ENCODE results near the gene EPHB1. TPM values are rescaled to one million over a fixed set of nuclear protein-coding genes. Genes with fewer than 3 reads are reported as not detected.
"Not testable (repeated sequence)": the region's sequence is repeated elsewhere in the genome, so short reads cannot be mapped to it uniquely, and the experiment has no call there.

EPHB1 gene
- total RNA-seq, 8 experiments from 2014 or later, result 0.31 to 21.1 (median 13.7) TPM; not detected in 1

DNA sequence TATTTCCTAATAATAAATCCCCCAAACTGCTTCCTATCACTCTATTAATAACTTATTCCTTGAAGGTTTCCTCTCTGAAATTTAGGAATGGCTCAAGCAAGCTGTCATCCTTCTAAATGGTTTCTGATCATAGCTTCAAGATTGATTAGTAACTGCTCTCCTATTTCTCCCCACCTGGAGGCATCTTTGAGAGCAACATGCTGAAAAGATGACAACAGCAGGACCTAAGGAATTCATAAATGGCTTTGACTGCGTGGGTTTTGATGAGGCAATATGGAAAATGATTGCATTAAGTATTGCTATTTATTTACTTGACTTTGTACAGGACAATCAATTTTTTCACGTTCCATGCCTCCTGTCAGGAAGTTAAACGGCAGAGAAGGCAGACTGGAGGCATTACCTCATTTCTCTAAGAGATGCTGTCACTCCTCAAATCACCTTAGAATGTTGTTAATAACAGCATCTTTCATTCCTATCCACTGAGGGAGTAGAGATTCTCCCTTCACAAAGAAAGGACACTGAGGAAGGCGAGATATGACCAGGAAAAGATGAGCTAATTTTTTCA, 256.4 kb downstream of the EPHB1 start:
- Histone ChIP-seq H3K4me1 (replicated peaks in 1 of 2) (peaks cover 6 to 14% of the 10 kb centered on the region in 2 donors), H3K4me3 (no peak overlapping the region), H3K27ac (no peak overlapping the region)
- 29 to 94% (median 70%) methylated on average over 1 to 4 of the region's 4 CpGs for WGBS, 10 experiments
- ATAC-seq (replicated peaks in 6 of 8), result peak in 5 of 8 experiments; percentile 22 to 78 (median 61)
- in situ Hi-C loops (cut with MboI; ENCODE audit: low pct_unique_long_range_greater_than_20kb in 2 of 9, low sequenced_read_pairs in 9 of 9, unreplicated experiment in 9 of 9), result no loop called here

DNA sequence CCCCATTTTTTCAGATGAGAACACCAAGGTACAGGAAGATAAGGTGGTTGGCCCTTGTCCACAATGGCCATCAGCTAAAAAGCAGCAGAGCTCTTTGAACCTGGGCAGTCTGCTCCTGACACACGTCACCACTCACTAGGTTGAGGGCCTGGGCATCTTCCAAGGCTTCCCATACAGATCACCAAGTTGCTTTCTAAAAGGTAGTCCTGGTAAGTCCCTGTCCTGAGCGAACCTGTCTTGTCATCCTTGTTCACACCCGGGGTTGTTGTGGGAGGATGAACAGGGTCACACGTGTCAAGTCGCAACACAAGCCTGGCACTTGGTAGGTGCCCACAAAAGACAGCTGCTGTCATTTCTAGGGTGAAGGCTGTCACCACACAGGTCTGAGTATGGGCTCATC, 260.4 kb downstream of the EPHB1 start:
- Histone ChIP-seq H3K27ac (no peak overlapping the region), H3K4me1 (replicated peaks in 1 of 2) (no peaks in the 10 kb centered on the region), H3K4me3 (no peak overlapping the region)
- WGBS, 10 experiments, result 20 to 100% (median 48%) methylated on average over 1 to 4 of the region's 5 CpGs; no CpG with 5 or more reads in 7 of the 10 experiments
- in situ Hi-C loops (cut with MboI; ENCODE audit: low pct_unique_long_range_greater_than_20kb in 2 of 9, low sequenced_read_pairs in 9 of 9, unreplicated experiment in 9 of 9), result no loop called here
- ATAC-seq (replicated peaks in 6 of 8), result no peak

DNA sequence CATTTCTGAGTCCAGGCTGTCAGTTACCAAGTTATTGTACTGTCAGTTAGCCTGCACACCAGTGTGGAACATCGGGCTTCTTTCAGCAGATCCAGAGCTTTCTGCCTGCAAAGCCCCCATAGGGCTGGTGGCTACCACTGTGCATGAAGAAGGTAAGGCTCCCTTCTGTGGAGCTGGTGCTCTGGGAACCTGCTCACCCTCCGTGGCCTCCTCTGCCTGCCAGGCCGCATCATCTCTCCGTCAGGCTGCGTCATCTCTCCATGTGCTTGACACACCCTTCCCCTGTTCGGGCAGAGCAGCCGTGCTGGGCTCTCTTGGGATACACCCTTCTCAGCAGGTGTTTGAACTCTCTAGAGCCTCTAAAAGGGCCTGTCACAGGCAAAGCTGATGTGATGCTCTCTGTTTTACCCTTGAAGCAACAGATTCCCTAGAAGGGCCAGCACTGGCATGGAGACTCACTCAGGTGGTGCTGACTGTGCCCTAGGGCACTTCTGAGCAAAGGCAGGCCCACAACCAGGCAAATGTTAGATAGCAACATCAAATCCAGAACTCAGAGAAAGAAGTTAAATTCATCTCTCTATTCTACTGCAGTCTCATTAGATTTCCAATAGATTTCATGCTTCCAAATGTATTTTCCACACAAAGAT, 261.1 kb downstream of the EPHB1 start:
- 49 to 100% (median 81%) methylated on average over 2 to 6 of the region's 7 CpGs; no CpG with 5 or more reads in 3 of the 10 experiments for WGBS, 10 experiments
- H3K27ac ChIP-seq, result no peak overlapping the region
- in situ Hi-C loops (cut with MboI; ENCODE audit: low pct_unique_long_range_greater_than_20kb in 2 of 9, low sequenced_read_pairs in 9 of 9, unreplicated experiment in 9 of 9), result no loop called here
- H3K4me3 ChIP-seq, result no peak overlapping the region
- peak in 2 of 8 experiments; percentile 40 to 91 for ATAC-seq (replicated peaks in 6 of 8)
- no peaks in the 10 kb centered on the region for H3K4me1 ChIP-seq (replicated peaks in 1 of 2)

DNA sequence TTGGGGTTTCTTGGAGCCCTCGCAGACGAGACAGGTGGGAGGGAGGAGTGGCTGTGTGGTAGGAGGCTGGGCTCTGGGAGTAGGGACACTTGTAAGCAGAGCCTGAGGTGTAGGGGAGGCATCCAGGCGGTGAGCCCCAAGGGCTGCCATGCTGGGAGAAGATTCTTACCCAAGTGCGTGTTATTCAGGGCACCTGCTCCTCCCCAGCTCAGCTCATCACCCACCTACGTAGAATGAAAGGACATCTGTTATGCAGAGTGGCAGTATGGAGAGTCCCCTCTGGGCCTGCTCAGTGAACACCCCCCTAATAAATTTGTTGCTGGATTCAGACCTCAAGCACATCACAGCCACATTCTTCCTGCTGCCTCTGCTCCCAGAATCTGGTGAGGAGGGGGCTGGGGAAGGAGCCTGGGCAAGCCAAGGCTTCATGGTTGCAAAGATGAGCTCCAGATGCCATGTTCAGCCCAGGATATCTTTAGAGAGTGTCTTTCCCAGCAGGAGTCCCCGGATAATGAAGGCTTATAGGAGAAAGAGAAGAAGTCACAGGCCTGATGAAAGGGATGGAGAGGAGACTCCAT, 261.8 kb downstream of the EPHB1 start:
- 0 to 88% (median 60%) methylated on average over 1 to 4 of the region's 6 CpGs; no CpG with 5 or more reads in 3 of the 10 experiments for WGBS, 10 experiments
- no peak overlapping the region for H3K4me3 ChIP-seq
- in situ Hi-C loops (cut with MboI; ENCODE audit: low pct_unique_long_range_greater_than_20kb in 2 of 9, low sequenced_read_pairs in 9 of 9, unreplicated experiment in 9 of 9), result no loop called here
- no peaks in the 10 kb centered on the region for H3K4me1 ChIP-seq (replicated peaks in 1 of 2)
- H3K27ac ChIP-seq, result no peak overlapping the region
- no peak for ATAC-seq (replicated peaks in 6 of 8)

DNA sequence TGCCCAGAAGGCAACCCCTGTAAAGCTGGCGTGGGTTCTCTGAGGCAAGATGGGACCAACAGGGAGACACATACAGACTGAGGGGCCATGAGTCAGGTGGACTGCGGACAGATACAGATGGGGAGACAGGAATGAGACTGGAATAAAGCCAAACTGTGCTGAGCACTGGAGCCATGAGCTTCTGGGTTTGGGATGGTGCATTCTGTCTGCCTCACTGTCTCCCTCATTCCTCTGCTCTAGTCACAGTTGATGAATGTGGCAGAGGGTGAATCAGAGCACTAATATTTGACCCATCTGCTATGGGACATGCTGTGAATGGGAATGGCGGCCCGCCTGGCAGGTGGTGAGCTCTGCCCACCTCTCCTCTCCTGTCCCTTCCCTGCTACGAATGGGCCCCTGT, 262.9 kb downstream of the EPHB1 start:
- 33 to 93% (median 87%) methylated on average over 1 to 4 of the region's 5 CpGs; no CpG with 5 or more reads in 4 of the 10 experiments for WGBS, 10 experiments
- H3K27ac ChIP-seq, result no peak overlapping the region
- no peak for ATAC-seq (replicated peaks in 6 of 8)
- H3K4me3 ChIP-seq, result no peak overlapping the region
- H3K4me1 ChIP-seq (replicated peaks in 1 of 2), result no peaks in the 10 kb centered on the region
- in situ Hi-C loops (cut with MboI; ENCODE audit: low pct_unique_long_range_greater_than_20kb in 2 of 9, low sequenced_read_pairs in 9 of 9, unreplicated experiment in 9 of 9), result no loop called here

DNA sequence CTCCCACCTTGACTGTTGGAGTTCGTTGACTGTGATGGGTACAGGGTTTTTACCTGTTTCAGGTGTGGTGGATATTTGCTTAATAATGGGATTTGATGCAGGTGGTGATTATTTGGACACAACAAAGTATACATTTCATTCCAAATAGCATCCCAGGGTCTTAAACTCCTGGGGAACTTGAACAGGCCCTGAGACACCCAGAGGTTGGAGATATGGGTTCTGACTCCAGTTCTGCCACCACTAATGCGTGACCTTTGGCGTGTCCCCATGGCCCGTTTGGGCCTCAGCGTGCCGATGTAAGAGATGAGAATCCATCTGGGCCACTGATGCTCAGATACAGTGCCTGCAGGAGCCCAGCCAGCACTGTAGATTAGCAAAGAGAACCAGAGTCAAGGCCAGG, 264.5 kb downstream of the EPHB1 start:
- Histone ChIP-seq H3K4me3 (no peak overlapping the region), H3K4me1 (replicated peaks in 1 of 2) (no peaks in the 10 kb centered on the region), H3K27ac (no peak overlapping the region)
- 71 to 97% (median 83%) methylated on average over 1 to 5 of the region's 6 CpGs; no CpG with 5 or more reads in 5 of the 10 experiments for WGBS, 10 experiments
- in situ Hi-C loops (cut with MboI; ENCODE audit: low pct_unique_long_range_greater_than_20kb in 2 of 9, low sequenced_read_pairs in 9 of 9, unreplicated experiment in 9 of 9), result no loop called here
- ATAC-seq (replicated peaks in 6 of 8), result no peak

DNA sequence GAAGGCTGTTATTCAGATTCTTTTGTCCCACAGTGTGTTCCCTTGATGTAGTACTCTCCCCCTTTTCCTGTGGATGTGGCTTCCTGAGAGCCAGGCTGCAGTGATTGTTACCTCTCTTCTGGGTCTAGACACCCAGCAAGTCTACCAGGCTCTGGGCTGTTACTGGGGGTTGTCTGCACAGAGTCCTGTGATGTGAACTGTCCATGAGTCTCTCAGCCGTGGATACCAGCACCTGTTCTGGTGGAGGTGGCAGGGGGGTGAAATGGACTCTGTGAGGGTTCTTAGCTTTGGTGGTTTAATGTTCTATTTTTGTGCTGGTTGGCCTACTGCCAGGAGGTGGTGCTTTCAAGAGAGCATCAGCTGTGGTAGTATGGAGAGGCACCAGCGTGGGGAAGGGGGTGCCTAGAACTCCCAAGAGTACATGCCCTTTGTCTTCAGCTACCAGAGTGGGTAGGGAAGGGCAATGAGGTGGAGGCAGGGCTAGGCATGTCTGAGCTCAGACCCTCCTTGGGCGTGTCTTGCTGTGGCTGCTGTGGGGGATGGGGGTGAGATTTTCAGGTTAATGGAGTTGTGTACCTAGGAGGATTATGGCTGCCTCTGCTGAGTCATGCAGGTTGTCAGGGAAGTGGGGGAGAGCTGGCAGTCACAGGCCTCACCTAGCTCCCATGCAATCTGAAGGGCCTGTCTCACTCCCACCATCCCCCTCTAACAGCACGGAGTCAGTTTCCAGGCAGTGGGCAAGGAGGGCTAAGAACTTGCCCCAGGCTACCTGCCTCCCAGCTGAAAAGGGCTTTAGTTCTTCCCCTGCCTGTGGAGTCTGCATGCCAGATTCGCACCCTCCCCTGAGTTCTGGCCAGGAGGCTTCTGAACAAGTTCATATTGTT, 272.0 kb downstream of the EPHB1 start:
- H3K4me1 ChIP-seq (replicated peaks in 1 of 2); H3K4me3 ChIP-seq; in situ Hi-C loops (cut with MboI; ENCODE audit: low pct_unique_long_range_greater_than_20kb in 2 of 9, low sequenced_read_pairs in 9 of 9, unreplicated experiment in 9 of 9); H3K27ac ChIP-seq: not testable (repeated sequence)
- 63 to 100% (median 92%) methylated on average over 2 of the region's 5 CpGs; no CpG with 5 or more reads in 7 of the 10 experiments for WGBS, 10 experiments
- peak in 3 of 8 experiments; percentile 27 to 49 (median 30) for ATAC-seq (replicated peaks in 6 of 8)

DNA sequence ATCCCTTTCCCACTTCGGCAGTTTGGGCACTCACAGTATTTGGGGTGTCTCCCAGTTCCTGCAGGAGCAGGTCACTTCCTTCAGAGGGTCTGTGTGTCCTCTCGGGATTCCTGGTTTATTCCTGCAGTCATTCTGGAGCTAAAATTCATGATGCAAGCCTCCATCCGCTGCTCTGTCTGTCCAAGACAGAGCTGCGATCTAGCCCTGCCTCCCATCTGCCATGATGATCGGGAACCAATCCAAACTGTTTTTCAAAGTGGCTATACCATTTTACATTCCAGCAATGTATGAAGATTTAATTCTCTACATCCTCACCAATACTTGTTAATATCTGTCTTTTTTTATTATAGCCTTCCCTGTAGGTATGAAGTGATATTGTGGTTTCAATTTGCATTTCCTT, 273.0 kb downstream of the EPHB1 start:
- in situ Hi-C loops (cut with MboI; ENCODE audit: low pct_unique_long_range_greater_than_20kb in 2 of 9, low sequenced_read_pairs in 9 of 9, unreplicated experiment in 9 of 9), result no loop called here
- WGBS, 10 experiments, result 85 to 100% (median 94%) methylated on average over 1 to 5 of the region's 5 CpGs; no CpG with 5 or more reads in 4 of the 10 experiments
- Histone ChIP-seq H3K27ac (no peak overlapping the region), H3K4me1 (replicated peaks in 1 of 2) (no peaks in the 10 kb centered on the region), H3K4me3 (no peak overlapping the region)
- ATAC-seq (replicated peaks in 6 of 8), result no peak

DNA sequence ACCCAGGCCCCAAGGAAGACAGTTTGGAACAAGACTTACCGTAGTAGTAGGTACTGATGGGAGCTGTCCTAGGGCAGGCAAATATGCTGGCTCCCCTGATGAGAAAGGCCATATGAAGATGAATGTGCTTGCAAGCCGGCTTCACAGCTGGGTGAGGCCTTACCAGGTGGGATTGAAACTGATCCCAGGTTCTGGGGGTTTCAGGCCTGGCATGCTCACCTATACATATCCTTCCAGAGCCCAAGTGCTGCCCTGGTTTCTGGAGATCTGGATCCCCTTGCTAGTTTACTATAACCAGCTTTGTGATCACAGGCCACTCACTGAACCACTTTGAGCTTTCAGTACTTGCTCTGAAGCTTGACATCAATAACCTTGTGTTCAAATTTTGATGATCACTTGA, 274.3 kb downstream of the EPHB1 start:
- no peak overlapping the region for H3K4me3 ChIP-seq
- H3K4me1 ChIP-seq (replicated peaks in 1 of 2), result no peaks in the 10 kb centered on the region
- in situ Hi-C loops (cut with MboI; ENCODE audit: low pct_unique_long_range_greater_than_20kb in 2 of 9, low sequenced_read_pairs in 9 of 9, unreplicated experiment in 9 of 9), result no loop called here
- H3K27ac ChIP-seq, result no peak overlapping the region
- no peak for ATAC-seq (replicated peaks in 6 of 8)
- WGBS, 10 experiments, result 80 to 100% (median 87%) methylated on average over 1 to 2 of the region's 2 CpGs; no CpG with 5 or more reads in 4 of the 10 experiments

DNA sequence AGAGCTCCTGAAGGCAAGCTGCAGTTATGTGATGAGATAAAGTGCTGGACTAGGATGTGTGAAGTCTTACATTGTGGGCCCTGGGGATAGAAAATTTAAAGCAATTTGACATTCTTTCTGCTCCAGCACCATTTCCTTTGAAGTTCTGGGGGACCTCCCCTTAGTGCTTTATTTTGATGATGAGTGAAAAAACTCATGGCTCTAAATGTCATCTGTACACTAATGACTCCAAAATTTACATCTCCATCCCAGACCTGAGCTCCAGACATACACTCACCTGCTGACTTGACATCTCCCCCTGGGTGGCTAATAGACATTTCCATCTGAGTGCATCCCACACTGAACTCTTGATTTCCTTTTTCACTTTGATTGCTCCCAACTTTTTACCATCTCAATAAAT, 276.4 kb downstream of the EPHB1 start:
- no peak overlapping the region for H3K4me3 ChIP-seq
- in situ Hi-C loops (cut with MboI; ENCODE audit: low pct_unique_long_range_greater_than_20kb in 2 of 9, low sequenced_read_pairs in 9 of 9, unreplicated experiment in 9 of 9), result no loop called here
- no peak overlapping the region for H3K27ac ChIP-seq
- ATAC-seq (replicated peaks in 6 of 8), result no peak
- no peaks in the 10 kb centered on the region for H3K4me1 ChIP-seq (replicated peaks in 1 of 2)

DNA sequence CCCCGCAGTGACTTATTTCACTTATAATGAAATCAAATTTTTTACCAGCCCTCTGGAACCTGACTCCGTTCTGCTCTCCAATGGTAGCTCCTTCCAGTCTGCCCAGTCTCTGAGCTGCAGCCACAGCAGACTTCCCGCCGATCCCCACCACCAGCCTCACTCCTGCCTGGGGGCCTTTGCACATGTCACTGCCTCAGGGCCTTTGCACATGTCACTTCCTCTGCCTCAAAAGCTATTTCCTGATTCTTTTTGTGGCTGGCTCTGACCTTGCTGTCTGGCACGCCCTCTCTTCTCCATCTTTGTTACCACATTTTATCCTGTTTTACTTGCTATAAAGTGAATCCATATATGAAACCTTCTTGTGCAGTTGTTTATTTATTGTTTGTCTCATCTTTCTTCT, 277.4 kb downstream of the EPHB1 start:
- in situ Hi-C loops (cut with MboI; ENCODE audit: low pct_unique_long_range_greater_than_20kb in 2 of 9, low sequenced_read_pairs in 9 of 9, unreplicated experiment in 9 of 9), result no loop called here
- no peak for ATAC-seq (replicated peaks in 6 of 8)
- 0 to 100% (median 92%) methylated on average over 1 to 5 of the region's 5 CpGs; no CpG with 5 or more reads in 1 of the 10 experiments for WGBS, 10 experiments
- Histone ChIP-seq H3K4me3 (no peak overlapping the region), H3K4me1 (replicated peaks in 1 of 2) (no peaks in the 10 kb centered on the region), H3K27ac (no peak overlapping the region)

DNA sequence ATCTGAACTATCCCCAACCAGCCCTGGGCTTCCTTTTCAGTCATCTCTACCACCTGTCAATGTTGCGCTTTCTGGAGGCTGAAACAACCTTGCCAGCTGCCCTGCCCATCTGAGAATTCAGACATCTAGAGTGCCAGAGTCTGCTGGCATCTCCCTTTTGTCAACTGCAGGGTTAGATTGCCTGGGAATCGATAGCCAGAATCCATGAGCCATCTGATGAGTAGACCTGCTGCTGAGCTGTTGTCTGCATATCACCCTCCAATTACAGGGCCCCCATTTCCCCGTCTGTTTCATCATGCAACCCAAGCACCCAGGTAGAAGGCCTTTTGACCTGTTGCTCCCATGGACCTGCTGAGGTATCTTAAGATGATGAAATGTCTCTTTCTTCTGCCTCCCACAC, 280.1 kb downstream of the EPHB1 start:
- H3K27ac ChIP-seq, result no peak overlapping the region
- ATAC-seq (replicated peaks in 6 of 8), result no peak
- in situ Hi-C loops (cut with MboI; ENCODE audit: low pct_unique_long_range_greater_than_20kb in 2 of 9, low sequenced_read_pairs in 9 of 9, unreplicated experiment in 9 of 9), result no loop called here
- H3K4me1 ChIP-seq (replicated peaks in 1 of 2), result no peaks in the 10 kb centered on the region
- whole genome bisulfite sequencing, 10 experiments, result 28 to 100% (median 86%) methylated on average over 1 to 3 of the region's 3 CpGs; no CpG with 5 or more reads in 3 of the 10 experiments
- no peak overlapping the region for H3K4me3 ChIP-seq

DNA sequence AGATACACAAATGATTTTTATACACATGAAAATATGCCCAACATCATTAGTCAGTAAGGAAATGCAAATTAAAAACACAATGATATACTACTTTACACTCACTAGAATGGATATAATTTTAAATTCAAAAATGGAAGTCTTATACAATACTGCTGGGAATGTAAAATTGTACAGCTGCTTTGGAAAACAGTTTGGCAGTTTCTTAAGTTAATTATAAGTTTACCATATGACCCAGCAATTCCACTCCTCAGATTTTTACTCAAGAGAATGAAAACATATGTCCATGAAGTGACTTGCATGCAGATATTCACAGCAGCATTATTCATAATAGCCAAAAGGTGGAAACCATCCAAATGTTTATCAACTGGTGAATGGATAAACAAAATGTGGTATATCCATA, 281.3 kb downstream of the EPHB1 start:
- Histone ChIP-seq H3K4me3 (no peak overlapping the region), H3K27ac (no peak overlapping the region), H3K4me1 (replicated peaks in 1 of 2) (no peaks in the 10 kb centered on the region)
- in situ Hi-C loops (cut with MboI; ENCODE audit: low pct_unique_long_range_greater_than_20kb in 2 of 9, low sequenced_read_pairs in 9 of 9, unreplicated experiment in 9 of 9), result no loop called here
- ATAC-seq (replicated peaks in 6 of 8), result no peak

All from motor neuron (in vitro differentiated cells).